Mammary epithelial cell (primary cell): ENCODE data around the gene BCL2L2.

ENCODE experiments used
- CTCF ChIP-seq, 2 donors: IDR thresholded peaks in 1 of 2; conservative IDR thresholded peaks in 1 of 2; 2 replicates each; pipeline ENCODE4 v1.5.1; 2011 to 2012; ENCODE audit warnings: inconsistent platforms in 2 of 2, low read length in 2 of 2, mild to moderate bottlenecking in 2 of 2, control low read depth in 1 of 2, low read depth in 1 of 2; ENCODE audit not compliant: insufficient read depth in 1 of 2; ENCODE audit errors: extremely low read depth in 1 of 2
- EZH2 ChIP-seq: IDR thresholded peaks from 2 replicates; pipeline ENCODE4 v1.6.1; 2012; ENCODE audit warnings: low read length, inconsistent platforms, borderline replicate concordance

- no peak for TF ChIP-seq CTCF (conservative IDR thresholded peaks at IDR 0.05 in 1 of 2, IDR thresholded peaks at IDR 0.05 in 1 of 2; ENCODE audit: extremely low read depth in 1 of 2, insufficient read depth in 1 of 2, low read depth in 1 of 2, low read length in 2 of 2)
- no peak for TF ChIP-seq EZH2
These were observed 5.9 kb upstream of the BCL2L2 start for GRCh38 chr14:23300687-23301223.
